Suprapubic skin (tissue), 3 donors: ENCODE data around the gene SPPL3.

Source experiments
- POLR2A ChIP-seq, 2 donors: fragments of 450-650 bp; IDR thresholded peaks; one replicate each; pipeline ENCODE4 v1.6.1; 2017; ENCODE audit warnings: antibody characterized with exemption in 2 of 2, mild to moderate bottlenecking in 2 of 2, moderate library complexity in 2 of 2
- TF ChIP-seq, protein P1 (sequence below), 2 donors: fragments of 200-600 bp in 1 of 2; fragments of 450-650 bp in 1 of 2; sonication (generic) in 1 of 2; IDR thresholded peaks; one replicate each; pipeline ENCODE4 v1.5.1; 2016 to 2019; ENCODE audit warnings: antibody characterized with exemption in 2 of 2, mild to moderate bottlenecking in 1 of 2, moderate library complexity in 1 of 2

DNA sequence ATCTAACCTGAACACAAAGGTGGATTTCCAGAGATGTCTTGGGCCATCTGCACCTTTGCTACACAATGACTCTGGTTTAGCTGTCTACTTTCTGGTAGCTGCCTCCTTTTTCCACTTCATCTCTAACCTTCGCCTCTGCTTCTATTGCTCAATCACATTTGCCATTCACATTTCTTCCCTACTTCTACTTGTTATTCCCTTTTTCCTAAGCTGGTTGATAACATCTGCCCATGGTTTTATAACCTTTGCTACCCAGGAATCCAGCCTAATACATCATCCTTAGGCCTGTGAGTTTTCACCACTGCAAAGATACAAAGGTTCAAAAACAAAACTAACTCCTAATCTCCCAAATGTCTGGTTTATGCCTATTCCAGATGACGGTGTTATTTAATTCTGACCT is 13.2 kb downstream of the SPPL3 start:
- TF ChIP-seq POLR2A (IDR thresholded peaks at IDR 0.05), result no peak
- TF ChIP-seq, protein P1, sequence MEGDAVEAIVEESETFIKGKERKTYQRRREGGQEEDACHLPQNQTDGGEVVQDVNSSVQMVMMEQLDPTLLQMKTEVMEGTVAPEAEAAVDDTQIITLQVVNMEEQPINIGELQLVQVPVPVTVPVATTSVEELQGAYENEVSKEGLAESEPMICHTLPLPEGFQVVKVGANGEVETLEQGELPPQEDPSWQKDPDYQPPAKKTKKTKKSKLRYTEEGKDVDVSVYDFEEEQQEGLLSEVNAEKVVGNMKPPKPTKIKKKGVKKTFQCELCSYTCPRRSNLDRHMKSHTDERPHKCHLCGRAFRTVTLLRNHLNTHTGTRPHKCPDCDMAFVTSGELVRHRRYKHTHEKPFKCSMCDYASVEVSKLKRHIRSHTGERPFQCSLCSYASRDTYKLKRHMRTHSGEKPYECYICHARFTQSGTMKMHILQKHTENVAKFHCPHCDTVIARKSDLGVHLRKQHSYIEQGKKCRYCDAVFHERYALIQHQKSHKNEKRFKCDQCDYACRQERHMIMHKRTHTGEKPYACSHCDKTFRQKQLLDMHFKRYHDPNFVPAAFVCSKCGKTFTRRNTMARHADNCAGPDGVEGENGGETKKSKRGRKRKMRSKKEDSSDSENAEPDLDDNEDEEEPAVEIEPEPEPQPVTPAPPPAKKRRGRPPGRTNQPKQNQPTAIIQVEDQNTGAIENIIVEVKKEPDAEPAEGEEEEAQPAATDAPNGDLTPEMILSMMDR (IDR thresholded peaks at IDR 0.05), result no peak
